ENCODE data around the gene PGC. TPM values are rescaled to one million over a fixed set of nuclear protein-coding genes. Genes with fewer than 3 reads are reported as not detected.

Gene PGC
- total RNA-seq, 4 donors from 2014 or later, result 0.42 TPM; not detected in 3

DNA sequence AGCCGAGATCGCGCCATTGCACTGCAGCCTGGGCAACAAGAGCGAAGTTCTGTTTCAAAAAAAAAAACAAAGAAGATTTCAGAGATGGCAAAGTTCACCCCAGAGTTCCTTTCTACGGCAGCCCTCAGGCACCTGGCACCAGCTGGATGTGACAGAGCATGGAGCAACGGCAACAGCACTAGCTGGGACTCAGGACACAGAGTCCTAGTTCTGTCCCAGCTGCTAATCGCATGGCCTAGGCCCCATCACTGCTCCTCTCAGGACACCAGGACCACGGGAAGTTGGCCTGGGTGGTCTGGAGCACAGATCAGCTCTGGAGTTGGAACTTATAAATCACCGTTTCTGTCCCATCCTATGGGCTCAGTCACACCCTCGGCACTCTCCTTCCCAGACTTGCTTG, 1.1 kb downstream of the PGC start:
- 84 to 88% methylated on average over 9 to 10 of the region's 10 CpGs for WGBS, 2 donors
- no peak overlapping the region for H3K4me3 ChIP-seq (ENCODE audit: low read depth, poor library complexity, severe bottlenecking)

GRCh38 chr6:41744236-41744787, 2.9 kb downstream of the PGC start:
- no peak for DNase-seq (ENCODE audit: low spot score in 2 of 2)
- intact Hi-C loops (cut with DNase I; ENCODE audit: low total_unique reads), result no loop called here

More for the DNA sequence above, 1.1 kb downstream of the PGC start:
- intact Hi-C loops (cut with DNase I; ENCODE audit: low total_unique reads), result no loop called here
- DNase-seq (ENCODE audit: low spot score in 2 of 2), result no peak
- TF ChIP-seq POLR2A (IDR thresholded peaks at IDR 0.05), result no peak
- no peak for TF ChIP-seq CTCF (IDR thresholded peaks at IDR 0.05)

DNA sequence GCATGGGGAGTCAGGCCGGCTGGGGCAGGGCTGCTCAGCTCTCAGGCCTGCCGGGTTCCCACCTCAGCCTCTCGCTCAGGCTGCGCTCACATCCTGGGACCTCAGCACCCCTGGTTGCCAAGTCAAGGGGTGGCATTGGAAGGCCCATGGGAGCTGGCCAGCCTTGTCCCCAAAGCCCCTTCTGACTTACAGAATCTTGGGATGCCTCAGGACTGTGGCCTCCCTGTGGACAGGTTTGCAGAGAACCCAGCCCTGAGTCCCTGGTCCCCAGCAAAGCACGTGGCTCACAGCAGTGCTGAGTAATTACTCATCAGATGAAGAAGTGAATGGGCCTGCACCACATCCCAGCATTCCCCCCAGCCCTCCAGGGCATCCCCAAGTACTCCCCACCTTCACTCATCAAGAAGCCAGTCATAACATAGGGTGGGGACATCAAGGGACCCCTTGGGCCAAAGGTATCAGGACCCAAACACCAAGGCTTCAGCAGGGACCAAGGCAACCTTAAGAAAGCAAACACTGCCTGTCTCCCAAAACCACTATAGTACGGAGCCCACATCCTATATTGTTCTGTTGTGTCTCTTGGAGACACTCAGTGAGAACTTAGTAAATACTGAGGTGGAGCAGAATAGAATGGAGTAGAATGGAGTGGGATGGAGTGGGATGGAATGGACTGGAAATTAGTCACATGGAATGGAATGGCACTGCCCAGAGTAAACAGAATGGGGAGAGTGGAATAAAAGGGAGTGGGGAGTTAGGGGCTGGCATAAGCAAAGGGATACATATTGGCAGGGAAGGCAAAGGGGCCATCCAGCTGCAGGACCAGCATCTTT, 3.6 kb downstream of the PGC start:
- WGBS, 2 donors, result 88 to 96% methylated on average over 5 to 6 of the region's 6 CpGs
- H3K4me3 ChIP-seq (ENCODE audit: low read depth, poor library complexity, severe bottlenecking), result no peak overlapping the region
- no peak for DNase-seq (ENCODE audit: low spot score in 2 of 2)
- TF ChIP-seq CTCF (IDR thresholded peaks at IDR 0.05) (no peak), POLR2A (IDR thresholded peaks at IDR 0.05) (no peak)
- intact Hi-C loops (cut with DNase I; ENCODE audit: low total_unique reads), result no loop called here

More at GRCh38 chr6:41744236-41744787, 2.9 kb downstream of the PGC start:
- no peak for TF ChIP-seq CTCF (IDR thresholded peaks at IDR 0.05)
- no peak for TF ChIP-seq POLR2A (IDR thresholded peaks at IDR 0.05)
- H3K4me3 ChIP-seq (ENCODE audit: low read depth, poor library complexity, severe bottlenecking), result no peak overlapping the region
- WGBS, 2 donors, result 84 to 89% methylated on average over 7 of the region's 7 CpGs

GRCh38 chr6:41741625-41742490, 5.3 kb downstream of the PGC start:
- H3K4me3 ChIP-seq (ENCODE audit: low read depth, poor library complexity, severe bottlenecking), result no peak overlapping the region
- no peak for TF ChIP-seq CTCF (IDR thresholded peaks at IDR 0.05)
- no peak for TF ChIP-seq POLR2A (IDR thresholded peaks at IDR 0.05)
- DNase-seq (ENCODE audit: low spot score in 2 of 2), result no peak
- WGBS, 2 donors, result 84 to 87% methylated on average over 18 to 20 of the region's 20 CpGs
- intact Hi-C loops (cut with DNase I; ENCODE audit: low total_unique reads), result no loop called here

DNA sequence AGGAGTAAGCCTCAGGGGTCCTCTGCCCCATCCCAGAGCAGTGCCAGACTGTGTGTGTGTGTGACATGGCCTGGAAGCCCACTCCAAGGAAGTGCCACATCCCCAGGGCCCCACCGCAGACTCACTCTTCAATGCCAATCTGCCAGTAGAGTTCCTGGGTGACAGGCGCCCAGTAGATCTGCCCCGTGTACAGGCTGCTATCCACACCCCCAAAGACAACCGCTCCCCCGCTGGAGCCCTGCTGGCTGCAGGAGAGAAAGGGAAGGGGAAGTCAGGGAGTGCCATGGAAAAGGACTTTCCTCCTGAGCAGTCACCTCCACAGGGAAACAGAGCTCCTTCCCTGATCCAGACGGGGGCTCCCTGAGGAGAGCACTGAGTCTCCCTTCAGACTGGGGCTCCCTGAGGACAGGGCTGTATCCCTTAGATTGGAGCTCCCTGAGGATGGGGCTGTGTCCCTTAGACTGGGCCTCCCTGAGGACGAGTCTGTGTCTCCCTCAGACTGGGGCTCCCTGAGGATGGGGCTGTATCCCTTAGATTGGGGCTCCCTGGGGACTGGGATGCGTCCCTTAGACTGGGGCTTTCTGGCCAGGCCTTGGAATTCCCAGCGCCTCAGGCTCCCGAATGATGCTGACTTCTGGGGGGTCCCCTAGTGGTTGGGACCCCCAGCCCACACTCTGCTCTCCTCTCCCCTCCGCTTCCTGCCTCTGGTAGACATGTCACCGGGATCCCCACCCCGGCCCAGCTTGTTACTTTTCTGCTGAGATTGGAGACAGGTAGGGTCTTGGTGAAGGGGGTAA, 6.6 kb downstream of the PGC start:
- TF ChIP-seq CTCF (IDR thresholded peaks at IDR 0.05) (no peak), POLR2A (IDR thresholded peaks at IDR 0.05) (no peak)
- no peak for DNase-seq (ENCODE audit: low spot score in 2 of 2)
- H3K4me3 ChIP-seq (ENCODE audit: low read depth, poor library complexity, severe bottlenecking), result no peak overlapping the region
- WGBS, 2 donors, result 83 to 85% methylated on average over 12 to 13 of the region's 13 CpGs
- intact Hi-C loops (cut with DNase I; ENCODE audit: low total_unique reads), result no loop called here
